Prostate gland (tissue), 2 donors: ENCODE data around the gene AMFR. TPM values are rescaled to one million over a fixed set of nuclear protein-coding genes. Genes with fewer than 3 reads are reported as not detected.

ENCODE experiments used
- DNase-seq: peaks from one replicate; pipeline ENCODE4 v3.0.0-alpha.2; 2019; ENCODE audit warnings: low spot score
- H3K27ac ChIP-seq, 2 donors: fragments of 200-600 bp; sonication (generic); 2 replicates each; pipeline ENCODE4 v1.5.1; 2017 to 2019
- H3K27me3 ChIP-seq: fragments of 200-600 bp; sonication (generic); replicated peaks from 2 replicates; pipeline ENCODE4 v1.5.1; 2019; ENCODE audit not compliant: insufficient read depth
- H3K36me3 ChIP-seq, 2 donors: fragments of 200-600 bp; sonication (generic); 1 replicate in 1 of 2; 2 replicates in 1 of 2; pipeline versions ENCODE4 v1.5.1 to v1.8.1; 2017 to 2019
- H3K4me1 ChIP-seq: fragments of 200-600 bp; sonication (generic); replicated peaks from 2 replicates; pipeline ENCODE4 v1.5.1; 2019
- H3K4me3 ChIP-seq, 2 donors: fragments of 200-600 bp; sonication (generic); 2 replicates each; pipeline ENCODE4 v1.5.1; 2017 to 2019
- H3K9me3 ChIP-seq: fragments of 200-600 bp; sonication (generic); 2 replicates; pipeline ENCODE4 v1.5.1; 2017
- POLR2A ChIP-seq: fragments of 450-650 bp; IDR thresholded peaks from one replicate; pipeline ENCODE4 v1.6.1; 2016; ENCODE audit warnings: antibody characterized with exemption, mild to moderate bottlenecking
- POLR2AphosphoS5 ChIP-seq: sonication (generic); formaldehyde crosslinking; IDR thresholded peaks from one replicate; pipeline ENCODE4 v1.6.1; 2017; ENCODE audit warnings: antibody characterized with exemption
- WGBS: methylation state at CpG from one replicate; pipeline ENCODE4 v1.1.5; 2018; 5-methylcytosine and 5-hydroxymethylcytosine counted together
- intact Hi-C: fragments of 100-400 bp; cut with DNase I; formaldehyde crosslinking; loops from one replicate; pipeline ENCODE4 v1.14.2; 2022
- total RNA-seq, 2 donors: library from RNA; depleted of rRNA; stranded (reverse); fragments of >200 nt; gene quantifications; one replicate each; pipeline ENCODE4 v1.1.0, GENCODE V29; 2016
- TF ChIP-seq, protein P1 (sequence below), 4 experiments: fragments of 200-600 bp in 2 of 4; fragments of 450-650 bp in 2 of 4; sonication (generic) in 2 of 4; IDR thresholded peaks; 1 replicate in 3 of 4; 2 replicates in 1 of 4; pipeline ENCODE4 v1.5.1; 2016 to 2019; ENCODE audit warnings: antibody characterized with exemption in 4 of 4, mild to moderate bottlenecking in 2 of 4, moderate library complexity in 2 of 4

AMFR gene
- total RNA-seq, 2 donors from 2014 or later, result 123 to 261 TPM

GRCh38 chr16:56447286-56447685 lies 21.9 kb upstream of the AMFR start:
- Histone ChIP-seq H3K9me3 (no peaks in the 10 kb centered on the region), H3K4me1 (no peaks in the 10 kb centered on the region), H3K4me3 (no peak overlapping the region), H3K27me3 (no peaks in the 10 kb centered on the region), H3K36me3 (no peaks in the 10 kb centered on the region), H3K27ac (no peak overlapping the region)
- no peak for DNase-seq
- TF ChIP-seq POLR2AphosphoS5, result no peak
- intact Hi-C loops, result no loop called here
- 87% methylated on average over 2 of the region's 2 CpGs for WGBS

DNA sequence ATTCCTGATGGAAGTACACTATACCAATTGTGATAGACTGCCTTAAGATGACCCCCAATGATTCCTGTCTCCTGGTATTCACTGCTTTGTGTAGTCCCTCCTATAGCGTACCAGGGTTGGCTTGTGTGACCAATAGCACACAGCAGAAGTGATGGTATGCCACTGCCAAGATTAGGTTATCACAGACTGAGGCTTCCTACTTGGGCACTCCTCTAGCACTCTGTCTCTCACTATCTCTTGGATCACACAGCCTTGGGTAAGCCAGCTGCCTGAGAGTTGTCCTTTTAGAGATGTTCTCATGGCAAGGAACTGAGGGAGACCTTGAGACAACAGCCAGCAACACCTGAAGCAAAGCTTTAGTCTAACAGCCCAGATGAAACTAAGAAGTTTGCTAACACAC lies 12.7 kb upstream of the AMFR start:
- Histone ChIP-seq H3K27ac (no peak overlapping the region), H3K36me3 (no peaks in the 10 kb centered on the region), H3K4me3 (no peak overlapping the region), H3K27me3 (no peaks in the 10 kb centered on the region), H3K9me3 (no peaks in the 10 kb centered on the region), H3K4me1 (no peaks in the 10 kb centered on the region)
- TF ChIP-seq, protein P1, sequence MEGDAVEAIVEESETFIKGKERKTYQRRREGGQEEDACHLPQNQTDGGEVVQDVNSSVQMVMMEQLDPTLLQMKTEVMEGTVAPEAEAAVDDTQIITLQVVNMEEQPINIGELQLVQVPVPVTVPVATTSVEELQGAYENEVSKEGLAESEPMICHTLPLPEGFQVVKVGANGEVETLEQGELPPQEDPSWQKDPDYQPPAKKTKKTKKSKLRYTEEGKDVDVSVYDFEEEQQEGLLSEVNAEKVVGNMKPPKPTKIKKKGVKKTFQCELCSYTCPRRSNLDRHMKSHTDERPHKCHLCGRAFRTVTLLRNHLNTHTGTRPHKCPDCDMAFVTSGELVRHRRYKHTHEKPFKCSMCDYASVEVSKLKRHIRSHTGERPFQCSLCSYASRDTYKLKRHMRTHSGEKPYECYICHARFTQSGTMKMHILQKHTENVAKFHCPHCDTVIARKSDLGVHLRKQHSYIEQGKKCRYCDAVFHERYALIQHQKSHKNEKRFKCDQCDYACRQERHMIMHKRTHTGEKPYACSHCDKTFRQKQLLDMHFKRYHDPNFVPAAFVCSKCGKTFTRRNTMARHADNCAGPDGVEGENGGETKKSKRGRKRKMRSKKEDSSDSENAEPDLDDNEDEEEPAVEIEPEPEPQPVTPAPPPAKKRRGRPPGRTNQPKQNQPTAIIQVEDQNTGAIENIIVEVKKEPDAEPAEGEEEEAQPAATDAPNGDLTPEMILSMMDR (IDR thresholded peaks at IDR 0.05), result no peak
- no peak for DNase-seq
- 87% methylated on average over 1 of the region's 1 CpG for WGBS
- intact Hi-C loops, result no loop called here

DNA sequence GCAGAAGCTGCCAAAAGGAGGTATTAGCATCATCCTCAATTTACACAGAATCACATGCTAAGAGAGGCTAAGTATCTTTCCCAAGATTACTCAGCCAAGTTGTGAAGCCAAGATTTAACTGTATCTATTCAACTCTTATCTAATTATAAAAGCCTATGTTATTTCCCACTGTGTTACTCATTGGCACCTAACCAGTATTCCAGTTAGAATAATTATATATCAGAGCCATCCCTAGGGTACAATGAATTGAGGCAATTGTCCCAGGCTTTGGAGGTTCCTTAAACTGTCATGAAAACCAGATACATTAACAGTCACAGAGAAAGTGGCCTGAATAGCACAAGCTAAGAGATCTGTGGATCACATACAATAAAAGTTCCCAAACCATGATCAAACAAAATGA lies 10.9 kb upstream of the AMFR start:
- Histone ChIP-seq H3K4me1 (no peaks in the 10 kb centered on the region), H3K4me3 (no peak overlapping the region), H3K27ac (no peak overlapping the region), H3K9me3 (no peaks in the 10 kb centered on the region), H3K36me3 (no peaks in the 10 kb centered on the region), H3K27me3 (no peaks in the 10 kb centered on the region)
- intact Hi-C loops, result no loop called here
- TF ChIP-seq POLR2A, result no peak
- no peak for TF ChIP-seq POLR2AphosphoS5
- no peak for DNase-seq

GRCh38 chr16:56428091-56428490 lies 2.7 kb upstream of the AMFR start:
- Histone ChIP-seq H3K4me1 (no peaks in the 10 kb centered on the region), H3K27ac (no peak overlapping the region), H3K27me3 (no peaks in the 10 kb centered on the region), H3K4me3 (no peak overlapping the region), H3K9me3 (no peaks in the 10 kb centered on the region), H3K36me3 (no peaks in the 10 kb centered on the region)
- no peak for TF ChIP-seq POLR2A
- TF ChIP-seq, protein P1 (IDR thresholded peaks at IDR 0.05), result no peak
- TF ChIP-seq POLR2AphosphoS5, result no peak
- no peak for DNase-seq
- 94% methylated on average over 1 of the region's 1 CpG for WGBS
- intact Hi-C loops, result no loop called here

DNA sequence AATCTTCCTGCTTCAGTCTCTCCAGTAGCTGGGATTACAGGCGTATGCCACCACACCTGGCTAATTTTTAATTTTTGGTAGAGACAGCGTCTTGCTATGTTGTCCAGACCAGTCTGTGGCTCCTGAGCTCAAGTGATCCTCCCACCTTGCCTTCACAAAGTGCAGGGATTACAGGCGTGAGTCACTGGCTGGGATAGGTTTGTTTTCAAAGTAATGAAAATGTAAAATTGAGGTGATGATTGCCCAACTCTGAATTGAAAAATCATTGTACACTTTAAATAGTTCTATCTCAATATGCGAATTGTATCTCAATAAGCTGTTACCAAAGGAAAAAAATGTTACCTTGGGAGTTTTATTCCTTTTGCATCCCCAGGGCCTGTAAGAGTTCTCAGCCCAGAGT lies 1.2 kb upstream of the AMFR start:
- no peaks in the 10 kb centered on the region for H3K9me3 ChIP-seq
- intact Hi-C loops, result no loop called here
- TF ChIP-seq, protein P1 (IDR thresholded peaks at IDR 0.05), result no peak
- TF ChIP-seq POLR2AphosphoS5, result no peak
- no peak for TF ChIP-seq POLR2A
- 90% methylated on average over 4 of the region's 4 CpGs for WGBS
- H3K27me3 ChIP-seq, result no peaks in the 10 kb centered on the region
- no peak for DNase-seq
- no peaks in the 10 kb centered on the region for H3K4me1 ChIP-seq
- no peaks in the 10 kb centered on the region for H3K36me3 ChIP-seq
- H3K27ac ChIP-seq, result no peak overlapping the region
- no peak overlapping the region for H3K4me3 ChIP-seq

DNA sequence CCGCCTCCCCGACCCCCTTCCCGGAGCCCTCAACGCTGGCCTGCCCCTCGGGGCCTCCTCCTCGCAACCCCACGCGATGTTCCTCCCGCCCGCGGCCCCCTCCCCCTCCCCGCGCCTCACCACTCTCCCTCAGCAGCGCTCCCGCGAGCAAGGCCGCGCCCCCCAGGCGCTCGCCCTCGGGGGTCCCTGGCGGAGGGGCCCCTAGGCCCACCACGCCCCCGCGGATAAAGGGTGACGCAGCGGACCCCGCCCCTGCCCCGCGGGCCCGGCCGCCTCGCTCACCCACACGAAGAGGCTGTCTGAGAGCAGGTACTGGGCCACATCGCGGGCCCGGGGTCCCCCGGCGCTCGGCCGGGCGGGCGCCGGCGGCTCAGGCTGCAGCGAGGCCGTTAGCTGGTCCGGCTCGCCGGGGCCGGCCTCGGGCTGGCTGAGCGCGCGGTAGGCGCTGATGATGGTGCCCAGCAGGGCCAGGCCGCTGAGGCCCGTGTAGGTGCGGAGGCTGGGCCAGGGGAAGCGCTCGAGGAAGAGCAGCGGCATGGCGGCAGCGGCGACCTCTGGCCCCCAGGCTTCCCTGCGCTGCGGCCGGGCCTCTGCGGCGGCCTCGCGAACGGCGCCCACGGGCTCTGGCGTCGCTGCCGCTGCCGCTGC lies 430 bp downstream of the AMFR start:
- no peaks in the 10 kb centered on the region for H3K36me3 ChIP-seq
- peak; percentile 8 for DNase-seq
- no peak for TF ChIP-seq POLR2AphosphoS5
- TF ChIP-seq, protein P1 (IDR thresholded peaks at IDR 0.05), result no peak
- no peak for TF ChIP-seq POLR2A
- 1% methylated on average over 37 of the region's 79 CpGs for WGBS
- no peaks in the 10 kb centered on the region for H3K9me3 ChIP-seq
- peak overlapping the region; percentile 79 to 87 for H3K4me3 ChIP-seq
- H3K27ac ChIP-seq, result peak overlapping the region; percentile 82 to 85
- intact Hi-C loops, result no loop called here
- peaks cover 2% of the 10 kb centered on the region for H3K4me1 ChIP-seq
- H3K27me3 ChIP-seq, result no peaks in the 10 kb centered on the region
